Body of pancreas (tissue), 4 donors: ENCODE measurements around the gene UTP15. TPM values are rescaled to one million over a fixed set of nuclear protein-coding genes. Genes with fewer than 3 reads are reported as not detected.

Experiments used
- ATAC-seq: fragments of 150-250 bp; one replicate; pipeline ENCODE4 v1.9.1; 2016
- DNase-seq, 4 donors: peaks; one replicate each; pipeline ENCODE4 v3.0.0-alpha.2; 2019
- H3K27ac ChIP-seq, 4 donors: fragments of 200-600 bp; sonication (generic); 1 replicate in 3 of 4; 2 replicates in 1 of 4; pipeline versions ENCODE4 v1.5.1 to v1.6.1; 2016 to 2019; ENCODE audit warnings: mild to moderate bottlenecking in 1 of 4, mixed read lengths in 1 of 4, moderate library complexity in 1 of 4
- H3K27me3 ChIP-seq, 2 donors: fragments of 200-600 bp; sonication (generic); one replicate each; pipeline ENCODE4 v1.6.0; 2016; ENCODE audit warnings: mild to moderate bottlenecking in 1 of 2
- H3K36me3 ChIP-seq, 2 donors: fragments of 200-600 bp; sonication (generic); replicated peaks in 1 of 2; 2 replicates each; pipeline ENCODE4 v1.5.1; 2016; ENCODE audit warnings: low read depth in 2 of 2; ENCODE audit not compliant: insufficient read depth in 1 of 2
- H3K4me1 ChIP-seq: fragments of 200-600 bp; sonication (generic); one replicate; pipeline ENCODE4 v1.6.0; 2016
- H3K4me3 ChIP-seq, 2 donors: fragments of 200-600 bp; sonication (generic); 1 replicate in 1 of 2; 2 replicates in 1 of 2; pipeline ENCODE4 v1.5.1; 2016 to 2019
- H3K9me3 ChIP-seq, 3 donors: fragments of 200-600 bp; sonication (generic); 1 replicate in 2 of 3; 2 replicates in 1 of 3; pipeline ENCODE4 v1.5.1; 2016
- POLR2A ChIP-seq, 3 donors: fragments of 450-650 bp; IDR thresholded peaks; one replicate each; pipeline ENCODE4 v1.6.1; 2016; ENCODE audit warnings: antibody characterized with exemption in 3 of 3, mild to moderate bottlenecking in 2 of 3
- WGBS, 2 donors: methylation state at CpG; one replicate each; pipeline ENCODE4 v1.1.5; 2017; 5-methylcytosine and 5-hydroxymethylcytosine counted together
- intact Hi-C: fragments of 100-400 bp; cut with DNase I; formaldehyde crosslinking; loops from one replicate; pipeline ENCODE4 v1.15.1; 2023
- total RNA-seq, 2 donors: library from RNA; depleted of rRNA; stranded (reverse); fragments of >200 nt; gene quantifications; one replicate each; pipeline ENCODE4 v1.1.0, GENCODE V29; 2016
- TF ChIP-seq, protein P1 (sequence below), 7 experiments: fragments of 450-650 bp in 4 of 7; fragments of 200-600 bp in 3 of 7; sonication (generic) in 3 of 7; IDR thresholded peaks; one replicate each; pipeline ENCODE4 v1.5.1; 2016 to 2019; ENCODE audit warnings: antibody characterized with exemption in 7 of 7

The UTP15 gene
- total RNA-seq, 2 donors from 2014 or later = 4.2 to 27.4 TPM

- DNase-seq = no peak
- H3K36me3 ChIP-seq = no peaks in the 10 kb centered on the region
- no peak overlapping the region for H3K4me3 ChIP-seq
- no peaks in the 10 kb centered on the region for H3K9me3 ChIP-seq
- H3K4me1 ChIP-seq = peaks cover 12% of the 10 kb centered on the region
- ATAC-seq = no peak
- no peak overlapping the region for H3K27ac ChIP-seq
- intact Hi-C loops = no loop called here
- H3K27me3 ChIP-seq = no peaks in the 10 kb centered on the region
- TF ChIP-seq, protein P1, sequence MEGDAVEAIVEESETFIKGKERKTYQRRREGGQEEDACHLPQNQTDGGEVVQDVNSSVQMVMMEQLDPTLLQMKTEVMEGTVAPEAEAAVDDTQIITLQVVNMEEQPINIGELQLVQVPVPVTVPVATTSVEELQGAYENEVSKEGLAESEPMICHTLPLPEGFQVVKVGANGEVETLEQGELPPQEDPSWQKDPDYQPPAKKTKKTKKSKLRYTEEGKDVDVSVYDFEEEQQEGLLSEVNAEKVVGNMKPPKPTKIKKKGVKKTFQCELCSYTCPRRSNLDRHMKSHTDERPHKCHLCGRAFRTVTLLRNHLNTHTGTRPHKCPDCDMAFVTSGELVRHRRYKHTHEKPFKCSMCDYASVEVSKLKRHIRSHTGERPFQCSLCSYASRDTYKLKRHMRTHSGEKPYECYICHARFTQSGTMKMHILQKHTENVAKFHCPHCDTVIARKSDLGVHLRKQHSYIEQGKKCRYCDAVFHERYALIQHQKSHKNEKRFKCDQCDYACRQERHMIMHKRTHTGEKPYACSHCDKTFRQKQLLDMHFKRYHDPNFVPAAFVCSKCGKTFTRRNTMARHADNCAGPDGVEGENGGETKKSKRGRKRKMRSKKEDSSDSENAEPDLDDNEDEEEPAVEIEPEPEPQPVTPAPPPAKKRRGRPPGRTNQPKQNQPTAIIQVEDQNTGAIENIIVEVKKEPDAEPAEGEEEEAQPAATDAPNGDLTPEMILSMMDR (IDR thresholded peaks at IDR 0.05) = no peak
- no peak for TF ChIP-seq POLR2A (IDR thresholded peaks at IDR 0.05)
- WGBS, 2 donors = 92 to 100% methylated on average over 1 to 2 of the region's 2 CpGs
These were observed 49.5 kb downstream of the UTP15 start for GRCh38 chr5:73615085-73615484.

GRCh38 chr5:73615947-73616346, 50.4 kb downstream of the UTP15 start:
- ATAC-seq (no peak), DNase-seq (no peak)
- Histone ChIP-seq H3K4me1 (peaks cover 12% of the 10 kb centered on the region), H3K4me3 (no peak overlapping the region), H3K9me3 (no peaks in the 10 kb centered on the region), H3K27me3 (no peaks in the 10 kb centered on the region), H3K27ac (no peak overlapping the region), H3K36me3 (no peaks in the 10 kb centered on the region)
- intact Hi-C loops = no loop called here
- 92% methylated on average over 4 of the region's 4 CpGs for WGBS, 2 donors
- no peak for TF ChIP-seq POLR2A (IDR thresholded peaks at IDR 0.05)
- TF ChIP-seq, protein P1 (IDR thresholded peaks at IDR 0.05) = no peak

- DNase-seq (no peak), ATAC-seq (no peak)
- H3K27ac ChIP-seq = peak overlapping the region in 1 of 4 donors; percentile 23
- intact Hi-C loops = no loop called here
- H3K4me1 ChIP-seq = peaks cover 13% of the 10 kb centered on the region
- no peak overlapping the region for H3K4me3 ChIP-seq
- WGBS, 2 donors = 63 to 66% methylated on average over 9 of the region's 9 CpGs
- no peaks in the 10 kb centered on the region for H3K9me3 ChIP-seq
- H3K27me3 ChIP-seq = no peaks in the 10 kb centered on the region
- no peak for TF ChIP-seq POLR2A (IDR thresholded peaks at IDR 0.05)
- TF ChIP-seq, protein P1 (IDR thresholded peaks at IDR 0.05) = no peak
- H3K36me3 ChIP-seq = no peaks in the 10 kb centered on the region
These were observed 52.2 kb downstream of the UTP15 start for GRCh38 chr5:73617510-73618279.

DNA sequence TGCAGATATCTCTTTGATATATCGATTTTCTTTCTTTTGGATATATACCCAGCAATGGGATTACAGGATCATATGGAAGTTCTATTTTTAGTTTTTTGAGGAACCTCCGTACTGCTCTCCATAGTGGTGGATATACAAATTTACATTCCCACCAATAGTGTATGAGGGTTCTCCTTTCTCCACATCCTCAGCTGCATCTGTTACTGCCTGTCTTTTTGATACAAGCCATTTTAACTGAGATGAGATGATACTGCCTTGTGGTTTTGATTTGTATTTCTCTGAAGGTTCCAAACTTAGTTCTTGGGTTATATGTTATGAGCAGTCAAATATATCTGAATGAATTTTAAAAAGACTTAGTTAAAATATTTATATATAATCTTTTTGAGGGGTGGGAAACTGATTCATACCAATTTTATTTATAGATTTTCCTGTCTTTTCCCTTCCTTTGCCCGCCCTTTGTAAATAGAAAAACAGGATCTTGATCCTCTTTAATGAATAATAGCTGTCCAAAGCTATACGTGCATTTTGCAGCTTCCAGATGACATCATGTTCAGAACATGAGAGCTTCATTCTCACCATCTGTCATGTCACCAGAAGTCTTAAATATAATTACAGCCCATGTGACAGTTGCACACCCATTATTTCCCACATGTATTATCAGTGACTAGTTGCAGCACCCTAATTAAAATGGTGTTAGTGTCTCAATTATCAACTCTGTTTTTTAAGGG, 54.2 kb downstream of the UTP15 start:
- H3K27me3 ChIP-seq = no peaks in the 10 kb centered on the region
- no peaks in the 10 kb centered on the region for H3K9me3 ChIP-seq
- TF ChIP-seq, protein P1 (IDR thresholded peaks at IDR 0.05) = no peak
- no peak for TF ChIP-seq POLR2A (IDR thresholded peaks at IDR 0.05)
- H3K4me3 ChIP-seq = no peak overlapping the region
- no peaks in the 10 kb centered on the region for H3K36me3 ChIP-seq
- WGBS, 2 donors = 58 to 60% methylated on average over 4 of the region's 4 CpGs
- no peak overlapping the region for H3K27ac ChIP-seq
- no peak for DNase-seq
- H3K4me1 ChIP-seq = peaks cover 25% of the 10 kb centered on the region
- no peak for ATAC-seq
- intact Hi-C loops = no loop called here
